Kidney epithelial cell (primary cell): ENCODE results near the gene MADCAM1. TPM values are rescaled to one million over a fixed set of nuclear protein-coding genes. Genes with fewer than 3 reads are reported as not detected.

Experiments
- DNase-seq: peaks from one replicate; pipeline ENCODE4 v3.0.0-alpha.2; 2010; ENCODE audit warnings: low read depth
- H3K27me3 ChIP-seq: 2 replicates; pipeline ENCODE4 v1.6.0; 2011; ENCODE audit warnings: low read length; ENCODE audit not compliant: control insufficient read depth, insufficient read depth
- H3K36me3 ChIP-seq: 2 replicates; pipeline ENCODE4 v1.5.1; 2011; ENCODE audit warnings: low read length; ENCODE audit not compliant: control insufficient read depth, insufficient read depth
- H3K4me3 ChIP-seq: 2 replicates; pipeline ENCODE4 v1.5.1; 2011; ENCODE audit warnings: low read depth, mild to moderate bottlenecking, control low read depth, low read length
- CTCF ChIP-seq: IDR thresholded peaks from 2 replicates; pipeline ENCODE4 v1.5.1; 2011; ENCODE audit warnings: mild to moderate bottlenecking, moderate library complexity, low read length, control low read depth, inconsistent platforms; ENCODE audit not compliant: insufficient read depth, poor library complexity, severe bottlenecking
- total RNA-seq: library from RNA; depleted of rRNA; stranded (reverse); fragments of >200 nt; gene quantifications from 2 replicates; pipeline ENCODE4 v1.2.3, GENCODE V29; 2015

MADCAM1 gene
- total RNA-seq, 1 donor from 2014 or later, result 0.46 TPM

- no peak for DNase-seq
- TF ChIP-seq CTCF, result no peak
Observed at GRCh38 chr19:533364-534058, 37.2 kb downstream of the MADCAM1 start.

DNA sequence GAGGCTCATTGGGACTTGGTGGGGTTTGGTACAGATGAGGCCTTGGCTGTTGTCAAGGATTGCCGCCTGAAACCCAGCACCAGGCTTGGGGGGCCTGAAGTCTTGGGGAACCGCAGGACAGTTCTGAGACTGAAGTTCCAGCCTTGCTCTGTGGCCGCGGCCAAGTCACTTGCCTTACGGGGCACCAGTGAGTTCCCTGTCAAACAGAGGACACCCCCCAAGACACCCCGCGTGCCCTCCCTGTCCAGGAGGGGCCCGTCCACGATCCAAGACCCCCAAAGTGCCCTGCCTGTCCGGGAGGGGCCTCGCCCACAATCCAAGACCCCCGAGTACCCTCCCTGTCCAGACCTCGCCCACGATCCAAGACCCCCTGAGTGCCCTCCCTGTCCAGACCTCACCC lies 37.8 kb downstream of the MADCAM1 start:
- TF ChIP-seq CTCF, result no peak
- DNase-seq, result no peak
- no peaks in the 10 kb centered on the region for H3K36me3 ChIP-seq
- H3K27me3 ChIP-seq, result no peaks in the 10 kb centered on the region
- H3K4me3 ChIP-seq, result no peak overlapping the region

More at GRCh38 chr19:533364-534058, 37.2 kb downstream of the MADCAM1 start:
- H3K27me3 ChIP-seq, result no peaks in the 10 kb centered on the region
- H3K4me3 ChIP-seq, result peak overlapping the region; percentile 95
- no peaks in the 10 kb centered on the region for H3K36me3 ChIP-seq

- no peak overlapping the region for H3K4me3 ChIP-seq
- TF ChIP-seq CTCF, result peak; percentile 25
- H3K27me3 ChIP-seq, result no peaks in the 10 kb centered on the region
- H3K36me3 ChIP-seq, result no peaks in the 10 kb centered on the region
- DNase-seq, result no peak
Observed at GRCh38 chr19:535017-535835, 38.9 kb downstream of the MADCAM1 start.

DNA sequence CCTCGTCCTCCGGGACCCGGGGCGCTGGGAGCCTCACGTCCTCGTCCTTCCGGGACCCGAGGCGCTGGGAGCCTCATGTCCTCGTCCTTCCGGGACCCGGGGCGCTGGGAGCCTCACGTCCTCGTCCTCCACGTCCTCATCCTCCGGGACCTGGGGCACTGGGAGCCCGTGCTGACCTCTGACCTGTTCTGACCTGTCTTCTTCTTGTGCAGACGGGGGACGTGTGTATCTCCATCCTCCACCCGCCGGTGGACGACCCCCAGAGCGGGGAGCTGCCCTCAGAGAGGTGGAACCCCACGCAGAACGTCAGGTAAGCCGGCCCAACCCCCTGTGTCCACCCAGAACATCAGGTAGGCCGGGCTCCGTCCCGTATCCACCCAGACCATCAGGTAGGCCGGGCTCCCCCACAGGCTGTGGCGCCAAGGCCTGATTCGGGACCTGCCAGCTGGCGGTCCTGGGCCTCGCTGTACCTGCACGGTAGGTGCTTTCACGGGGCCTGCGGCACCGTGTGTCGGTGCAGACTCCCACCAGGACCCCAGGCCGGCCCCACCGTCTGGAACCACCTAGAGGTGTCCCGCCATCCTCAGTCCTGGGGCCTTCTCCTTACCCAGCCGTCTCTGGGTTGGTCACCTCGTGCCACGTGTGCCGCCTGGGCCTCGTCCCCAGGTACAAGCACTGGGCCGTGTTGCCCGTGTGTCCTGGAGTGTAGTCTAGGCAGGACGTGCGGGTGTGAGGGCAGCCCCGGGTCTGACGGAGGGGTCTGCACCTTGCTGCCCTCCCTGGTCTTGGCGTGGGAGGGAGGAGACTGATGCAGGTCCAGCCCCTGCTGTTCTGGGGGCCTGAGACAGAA lies 40.0 kb downstream of the MADCAM1 start:
- no peak for DNase-seq
- no peak overlapping the region for H3K4me3 ChIP-seq
- H3K36me3 ChIP-seq, result no peaks in the 10 kb centered on the region
- TF ChIP-seq CTCF, result no peak
- no peaks in the 10 kb centered on the region for H3K27me3 ChIP-seq

- no peaks in the 10 kb centered on the region for H3K36me3 ChIP-seq
- TF ChIP-seq CTCF, result no peak
- no peak for DNase-seq
Observed at GRCh38 chr19:536881-537404, 40.7 kb downstream of the MADCAM1 start.

More at GRCh38 chr19:536881-537404, 40.7 kb downstream of the MADCAM1 start:
- Histone ChIP-seq H3K27me3 (no peaks in the 10 kb centered on the region), H3K4me3 (no peak overlapping the region)
